Measurements from ENCODE around the gene TMPRSS13.
"Not testable (repeated sequence)": the region's sequence is repeated elsewhere in the genome, so short reads cannot be mapped to it uniquely, and the experiment has no call there.

TMPRSS13 gene

DNA sequence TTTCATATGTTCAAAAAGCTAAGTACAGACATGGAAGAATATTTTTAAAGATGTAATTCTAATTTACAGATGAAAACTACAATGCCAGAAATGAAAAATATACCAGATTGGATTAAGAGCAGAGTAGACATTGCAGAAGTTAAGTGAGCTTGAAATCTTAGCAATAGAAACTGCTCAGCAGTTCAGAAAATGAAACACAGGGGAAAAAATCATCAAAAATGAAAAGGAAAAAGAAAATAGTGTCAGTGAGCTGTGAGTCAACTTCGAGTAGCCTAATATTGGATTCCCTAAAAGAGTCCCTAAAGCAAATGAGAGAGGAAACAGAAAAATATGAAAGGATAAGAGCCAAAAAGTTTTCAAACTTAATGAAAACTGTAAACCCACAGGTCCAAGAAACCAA is 31.2 kb upstream of the TMPRSS13 start:
- H3K4me3 Mint-ChIP-seq, result peak overlapping the region; percentile 21
- H3K27me3 Mint-ChIP-seq, result no peaks in the 10 kb centered on the region
- H3K9me3 Mint-ChIP-seq (ENCODE audit: low read depth), result peaks cover 6% of the 10 kb centered on the region
- H3K4me1 Mint-ChIP-seq (ENCODE audit: low read depth), result peaks cover 47% of the 10 kb centered on the region
- peak overlapping the region; percentile 83 for H3K27ac Mint-ChIP-seq
- H3K36me3 Mint-ChIP-seq, result peaks cover 23% of the 10 kb centered on the region

DNA sequence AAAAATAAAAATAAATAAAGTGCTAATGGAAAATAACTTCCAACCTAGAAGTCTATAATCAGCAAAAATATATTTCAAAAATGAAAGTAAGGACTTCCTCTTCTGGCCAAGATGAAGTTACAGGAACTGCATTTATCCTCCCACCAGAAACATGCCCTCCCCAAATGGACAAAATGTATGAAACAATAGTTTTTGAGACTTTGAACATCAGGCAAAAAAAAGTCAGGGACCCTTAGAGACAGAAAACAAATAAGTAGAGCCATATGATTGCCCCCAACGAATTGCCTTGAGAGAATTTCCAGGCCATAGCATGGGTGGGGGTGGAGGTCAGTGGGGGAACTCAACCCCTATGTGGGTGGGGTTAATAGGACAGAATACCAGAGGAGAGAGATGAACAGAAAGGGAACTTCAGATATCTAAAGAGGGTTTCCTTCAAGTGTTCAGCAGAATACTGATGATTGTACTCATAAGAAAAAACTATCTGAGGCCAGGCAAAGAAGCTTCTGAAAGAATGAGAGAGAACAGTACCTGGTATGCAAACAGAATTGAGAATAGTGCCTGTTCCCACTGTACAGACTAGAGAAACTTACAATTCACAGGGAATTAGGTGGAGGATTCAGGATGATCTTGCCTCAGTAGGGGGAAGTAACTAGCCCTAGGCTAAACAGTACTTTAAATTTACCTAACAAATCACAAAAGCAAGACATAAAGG is 30.4 kb upstream of the TMPRSS13 start:
- Mint-ChIP-seq H3K27ac (peak overlapping the region; percentile 83), H3K27me3 (no peaks in the 10 kb centered on the region), H3K4me3 (peak overlapping the region; percentile 21), H3K4me1 (ENCODE audit: low read depth) (peaks cover 54% of the 10 kb centered on the region), H3K9me3 (ENCODE audit: low read depth) (peaks cover 6% of the 10 kb centered on the region), H3K36me3 (peaks cover 23% of the 10 kb centered on the region)

DNA sequence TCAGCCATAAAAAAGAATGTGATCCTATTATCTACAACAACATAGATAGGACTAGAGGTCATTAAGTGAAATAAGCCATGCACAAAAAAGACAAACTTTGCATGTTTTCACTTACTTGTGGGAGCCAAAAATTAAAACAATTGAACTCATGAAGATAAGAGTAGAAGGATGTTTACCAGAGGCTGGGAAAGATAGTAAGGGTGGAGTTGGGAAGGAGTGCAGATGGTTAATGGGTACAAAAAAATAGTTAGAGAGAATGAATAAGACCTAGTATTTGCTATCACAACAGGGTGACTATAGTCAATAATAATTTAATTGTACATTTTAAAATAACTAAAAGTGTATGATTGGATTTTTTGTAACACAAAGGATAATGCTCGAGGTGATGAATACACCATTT is 29.7 kb upstream of the TMPRSS13 start:
- Mint-ChIP-seq H3K4me3 (no peak overlapping the region), H3K27me3 (no peaks in the 10 kb centered on the region), H3K27ac (no peak overlapping the region), H3K9me3 (ENCODE audit: low read depth) (peaks cover 6% of the 10 kb centered on the region), H3K4me1 (ENCODE audit: low read depth) (peaks cover 60% of the 10 kb centered on the region), H3K36me3 (peaks cover 23% of the 10 kb centered on the region)

DNA sequence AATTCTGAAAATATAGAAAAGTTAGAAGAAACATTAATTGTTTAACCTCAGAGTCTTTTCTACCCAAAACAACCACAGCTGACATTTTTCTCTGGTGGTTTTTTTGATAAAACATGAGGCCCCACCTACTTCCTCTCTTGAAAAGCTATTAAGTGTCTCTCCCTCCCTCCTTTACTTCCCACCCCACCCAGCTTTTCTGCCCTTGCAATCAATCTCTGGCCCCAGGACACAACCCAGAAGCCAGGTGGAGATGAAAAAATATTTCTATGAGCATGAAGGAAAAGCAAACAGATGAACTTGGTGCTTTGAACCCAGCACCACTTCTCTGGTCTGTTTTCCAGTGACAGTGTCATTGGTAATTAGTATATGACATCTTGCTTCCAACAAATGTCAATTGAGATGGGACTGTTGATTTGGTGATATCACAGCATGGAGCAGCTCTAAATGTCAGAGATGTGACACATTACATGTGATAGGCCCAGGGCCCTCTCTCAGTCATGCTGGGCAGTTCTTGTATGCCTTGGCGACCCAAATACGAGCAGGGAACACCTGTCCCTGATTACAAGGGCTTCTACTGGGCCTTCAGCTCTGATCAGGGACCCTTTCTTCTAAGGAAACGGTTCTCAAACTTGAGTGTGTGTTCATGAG is 23.9 kb upstream of the TMPRSS13 start:
- H3K4me1 Mint-ChIP-seq (ENCODE audit: low read depth), result peaks cover 84% of the 10 kb centered on the region

DNA sequence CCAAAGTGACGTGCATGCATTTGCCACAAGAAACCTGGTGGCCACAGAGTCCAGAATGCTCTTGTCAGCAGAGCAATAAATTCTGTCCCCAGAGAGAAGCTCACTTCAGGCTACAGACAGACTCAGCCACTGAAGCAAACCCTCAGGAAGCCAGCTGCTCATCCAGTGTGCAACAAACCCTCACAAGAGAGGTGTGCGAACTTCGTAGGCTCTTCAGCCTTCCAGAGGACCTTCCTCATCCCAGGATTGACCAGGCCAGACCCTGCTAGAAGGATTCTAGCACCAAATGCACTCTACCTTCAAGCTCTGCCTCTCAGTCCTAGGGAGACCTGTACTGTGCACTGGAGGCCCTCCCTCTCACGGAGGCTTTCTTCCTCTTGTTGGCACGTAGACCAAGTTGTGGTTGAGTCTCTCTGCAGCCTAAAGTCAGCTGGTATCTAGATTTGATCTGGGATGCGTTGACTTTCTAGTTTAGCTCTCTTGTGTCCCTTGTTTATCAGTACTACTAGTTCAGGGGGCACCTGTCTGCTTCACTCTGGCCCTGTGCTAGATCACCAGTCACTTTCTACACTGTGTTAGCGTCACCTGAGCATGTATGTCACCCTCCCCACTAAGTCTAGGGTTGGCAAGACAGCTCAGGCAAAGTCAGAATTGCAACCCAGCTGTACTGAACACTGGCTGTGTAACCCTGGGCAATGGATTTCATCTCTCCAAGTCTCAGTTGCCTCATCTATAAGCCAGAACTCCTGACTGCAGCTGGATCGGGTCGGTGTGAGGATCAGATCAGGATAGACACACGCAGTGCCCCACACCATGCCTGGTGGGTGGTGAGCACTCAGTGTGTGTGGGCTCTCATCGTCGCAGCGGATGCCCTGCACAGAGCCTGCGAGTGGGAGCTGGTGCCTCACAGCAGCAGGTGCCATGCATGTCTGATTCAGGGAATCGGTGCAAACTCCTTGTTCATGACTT is 22.1 kb upstream of the TMPRSS13 start:
- peaks cover 87% of the 10 kb centered on the region for H3K4me1 Mint-ChIP-seq (ENCODE audit: low read depth)

More for the DNA sequence above, 23.9 kb upstream of the TMPRSS13 start:
- Mint-ChIP-seq H3K4me3 (peak overlapping the region; percentile 71), H3K9me3 (ENCODE audit: low read depth) (no peaks in the 10 kb centered on the region), H3K36me3 (peaks cover 10% of the 10 kb centered on the region), H3K27me3 (no peaks in the 10 kb centered on the region), H3K27ac (peak overlapping the region; percentile 94)

DNA sequence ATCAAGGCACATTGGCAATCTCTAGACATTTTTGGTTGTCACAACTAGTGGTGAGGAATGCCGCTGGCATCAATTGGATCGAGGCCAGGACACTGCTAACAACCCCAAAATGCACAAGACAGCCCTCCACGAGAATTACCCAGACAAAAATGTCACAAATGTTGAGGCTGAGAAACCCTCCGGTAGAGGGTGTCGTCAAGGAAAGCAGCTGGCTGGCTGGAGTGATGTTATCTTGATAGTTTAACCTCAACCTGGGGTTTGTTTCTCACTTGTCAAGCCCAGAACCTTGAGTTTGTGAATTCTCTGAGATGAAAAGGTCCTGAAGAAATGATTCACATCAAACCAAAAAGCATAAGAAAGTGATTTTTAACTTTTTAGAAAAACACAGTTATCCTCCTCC is 21.1 kb upstream of the TMPRSS13 start:
- H3K27ac Mint-ChIP-seq, result peak overlapping the region; percentile 85
- H3K36me3 Mint-ChIP-seq, result no peaks in the 10 kb centered on the region
- no peaks in the 10 kb centered on the region for H3K9me3 Mint-ChIP-seq (ENCODE audit: low read depth)
- no peaks in the 10 kb centered on the region for H3K27me3 Mint-ChIP-seq
- H3K4me3 Mint-ChIP-seq, result peak overlapping the region; percentile 71
- H3K4me1 Mint-ChIP-seq (ENCODE audit: low read depth), result peaks cover 93% of the 10 kb centered on the region

More for the DNA sequence above, 22.1 kb upstream of the TMPRSS13 start:
- no peaks in the 10 kb centered on the region for H3K9me3 Mint-ChIP-seq (ENCODE audit: low read depth)
- H3K4me3 Mint-ChIP-seq, result peak overlapping the region; percentile 71
- no peaks in the 10 kb centered on the region for H3K27me3 Mint-ChIP-seq
- H3K27ac Mint-ChIP-seq, result peak overlapping the region; percentile 94
- no peaks in the 10 kb centered on the region for H3K36me3 Mint-ChIP-seq

DNA sequence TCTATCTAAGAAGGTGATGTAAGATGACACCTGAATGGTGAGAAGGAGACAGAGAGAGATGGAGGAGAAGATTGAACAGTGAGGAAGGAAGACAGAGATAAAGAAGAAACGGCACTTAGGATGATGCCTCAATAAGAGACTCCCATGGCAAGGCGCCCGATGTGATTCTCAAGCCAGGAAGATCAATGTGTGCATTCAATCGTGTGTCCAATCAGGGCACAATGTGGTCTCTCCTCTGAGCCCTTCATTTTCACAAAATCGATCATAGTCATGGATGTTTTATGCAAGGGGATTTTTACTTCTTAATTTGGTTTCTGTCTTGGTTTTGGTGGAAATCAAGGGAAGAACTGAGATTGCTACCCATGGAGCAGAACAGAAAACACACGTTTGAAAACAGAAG is 19.9 kb upstream of the TMPRSS13 start:
- Mint-ChIP-seq H3K27me3 (no peaks in the 10 kb centered on the region), H3K36me3 (no peaks in the 10 kb centered on the region), H3K4me1 (ENCODE audit: low read depth) (peaks cover 92% of the 10 kb centered on the region), H3K27ac (peak overlapping the region; percentile 83), H3K4me3 (peak overlapping the region; percentile 24), H3K9me3 (ENCODE audit: low read depth) (no peaks in the 10 kb centered on the region)

DNA sequence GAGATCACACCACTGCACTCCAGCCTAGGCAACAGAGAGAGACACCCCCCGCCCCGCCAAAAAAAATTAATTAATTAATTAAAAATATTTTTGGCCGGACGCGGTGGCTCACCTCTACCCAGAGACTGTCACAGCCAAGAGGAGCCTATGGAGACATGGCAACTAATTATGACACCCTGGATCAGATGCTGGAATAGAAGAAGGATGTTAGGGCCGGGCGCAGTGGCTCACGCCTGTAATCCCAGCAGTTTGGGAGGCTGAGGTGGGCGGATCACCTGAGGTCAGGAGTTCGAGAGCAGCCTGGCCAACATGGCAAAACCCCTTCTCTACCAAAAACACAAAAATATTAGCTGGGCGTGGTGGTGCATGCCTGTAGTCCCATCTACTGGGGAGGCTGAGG is 19.3 kb upstream of the TMPRSS13 start:
- H3K27ac Mint-ChIP-seq; H3K4me3 Mint-ChIP-seq; H3K36me3 Mint-ChIP-seq; H3K9me3 Mint-ChIP-seq (ENCODE audit: low read depth); H3K27me3 Mint-ChIP-seq: not testable (repeated sequence)
- H3K4me1 Mint-ChIP-seq (ENCODE audit: low read depth), result peaks cover 87% of the 10 kb centered on the region

DNA sequence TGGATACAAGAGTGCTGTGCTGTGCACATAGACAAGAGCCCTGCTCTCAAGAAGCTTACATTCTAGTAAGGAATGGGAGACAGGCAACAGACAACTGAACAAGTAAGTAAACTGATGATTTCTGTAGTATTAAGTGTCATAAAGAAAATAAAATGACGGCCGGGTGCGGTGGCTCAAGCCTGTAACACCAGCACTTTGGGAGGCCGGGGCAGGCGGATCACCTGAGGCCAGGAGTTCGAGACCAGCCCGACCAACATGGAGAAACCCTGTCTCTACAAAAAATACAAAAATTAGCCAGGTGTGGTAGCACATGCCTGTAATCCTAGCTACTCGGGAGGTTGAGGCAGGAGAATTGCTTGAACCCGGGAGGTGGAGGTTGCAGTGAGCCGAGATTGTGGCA is 18.5 kb upstream of the TMPRSS13 start:
- H3K27ac Mint-ChIP-seq, result peak overlapping the region; percentile 87
- H3K9me3 Mint-ChIP-seq (ENCODE audit: low read depth); H3K36me3 Mint-ChIP-seq; H3K27me3 Mint-ChIP-seq; H3K4me3 Mint-ChIP-seq: not testable (repeated sequence)
- H3K4me1 Mint-ChIP-seq (ENCODE audit: low read depth), result peaks cover 80% of the 10 kb centered on the region

DNA sequence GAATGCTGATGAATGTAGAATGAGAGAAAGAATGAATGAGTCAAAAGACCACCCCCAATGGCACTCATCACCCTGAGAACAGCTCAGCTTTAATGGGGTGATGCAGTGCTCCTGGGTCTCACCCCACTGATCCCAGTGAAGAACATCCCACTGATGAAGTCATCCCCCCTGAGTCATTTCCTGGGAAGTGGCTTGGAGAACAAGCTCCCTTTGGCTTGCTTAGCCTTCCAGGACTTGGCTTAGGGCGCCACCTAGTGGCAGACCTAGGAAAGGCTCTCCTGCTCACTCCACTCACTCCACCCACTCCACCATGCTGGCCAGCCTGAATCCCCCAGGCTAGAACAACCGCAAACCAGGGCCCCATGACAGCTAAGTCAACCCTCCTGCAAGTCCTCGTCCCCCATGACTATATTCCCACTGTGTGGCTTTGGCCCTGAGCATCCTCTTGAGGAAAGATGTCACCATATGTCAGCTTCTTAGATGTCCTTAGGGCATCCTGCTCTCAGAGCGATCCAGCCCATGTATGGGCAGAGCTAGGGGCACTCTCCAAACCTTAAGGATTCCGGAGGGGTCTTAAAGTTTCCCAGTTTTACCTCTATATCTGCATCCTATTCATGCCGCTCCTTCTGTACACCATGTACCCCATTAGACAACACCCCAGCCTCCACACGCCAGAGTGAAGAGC is 17.8 kb upstream of the TMPRSS13 start:
- peak overlapping the region; percentile 87 for H3K27ac Mint-ChIP-seq
- no peak overlapping the region for H3K4me3 Mint-ChIP-seq
- peaks cover 73% of the 10 kb centered on the region for H3K4me1 Mint-ChIP-seq (ENCODE audit: low read depth)
- no peaks in the 10 kb centered on the region for H3K9me3 Mint-ChIP-seq (ENCODE audit: low read depth)
- H3K36me3 Mint-ChIP-seq, result no peaks in the 10 kb centered on the region
- H3K27me3 Mint-ChIP-seq, result no peaks in the 10 kb centered on the region

DNA sequence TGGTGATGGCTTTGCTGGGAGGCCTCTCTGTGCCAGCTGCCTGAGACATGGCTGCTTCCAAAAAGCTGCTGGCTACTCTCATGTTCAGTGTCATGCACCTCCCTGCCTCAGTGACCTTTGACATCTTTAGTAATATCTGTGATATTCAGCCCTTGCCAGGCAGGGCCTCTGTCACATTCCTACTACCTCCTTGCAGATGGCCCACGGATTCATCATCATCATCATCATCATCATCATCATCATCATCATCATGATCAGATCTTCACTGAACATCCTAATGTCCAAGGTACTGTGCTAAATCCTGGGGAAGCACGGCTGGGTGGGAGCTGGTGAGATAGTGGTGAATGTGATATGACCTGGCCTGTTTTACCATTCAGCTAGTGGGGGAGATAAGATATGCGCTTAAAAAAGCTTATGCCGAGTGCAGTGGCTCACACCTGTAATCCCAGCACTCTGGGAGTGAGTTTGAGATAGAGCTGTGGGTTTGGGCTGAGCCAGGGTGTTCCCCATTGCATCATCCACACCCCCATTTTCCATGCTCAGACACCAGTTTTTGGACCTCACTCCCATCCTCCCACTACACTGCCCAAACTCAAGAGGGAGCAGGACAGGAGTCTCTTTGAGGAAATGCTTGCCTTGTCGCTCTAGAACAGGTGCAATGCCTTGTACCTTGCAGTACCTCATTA is 17.1 kb upstream of the TMPRSS13 start:
- Mint-ChIP-seq H3K4me1 (ENCODE audit: low read depth) (peaks cover 66% of the 10 kb centered on the region), H3K36me3 (no peaks in the 10 kb centered on the region), H3K9me3 (ENCODE audit: low read depth) (no peaks in the 10 kb centered on the region), H3K27ac (peak overlapping the region; percentile 87), H3K4me3 (no peak overlapping the region), H3K27me3 (no peaks in the 10 kb centered on the region)

DNA sequence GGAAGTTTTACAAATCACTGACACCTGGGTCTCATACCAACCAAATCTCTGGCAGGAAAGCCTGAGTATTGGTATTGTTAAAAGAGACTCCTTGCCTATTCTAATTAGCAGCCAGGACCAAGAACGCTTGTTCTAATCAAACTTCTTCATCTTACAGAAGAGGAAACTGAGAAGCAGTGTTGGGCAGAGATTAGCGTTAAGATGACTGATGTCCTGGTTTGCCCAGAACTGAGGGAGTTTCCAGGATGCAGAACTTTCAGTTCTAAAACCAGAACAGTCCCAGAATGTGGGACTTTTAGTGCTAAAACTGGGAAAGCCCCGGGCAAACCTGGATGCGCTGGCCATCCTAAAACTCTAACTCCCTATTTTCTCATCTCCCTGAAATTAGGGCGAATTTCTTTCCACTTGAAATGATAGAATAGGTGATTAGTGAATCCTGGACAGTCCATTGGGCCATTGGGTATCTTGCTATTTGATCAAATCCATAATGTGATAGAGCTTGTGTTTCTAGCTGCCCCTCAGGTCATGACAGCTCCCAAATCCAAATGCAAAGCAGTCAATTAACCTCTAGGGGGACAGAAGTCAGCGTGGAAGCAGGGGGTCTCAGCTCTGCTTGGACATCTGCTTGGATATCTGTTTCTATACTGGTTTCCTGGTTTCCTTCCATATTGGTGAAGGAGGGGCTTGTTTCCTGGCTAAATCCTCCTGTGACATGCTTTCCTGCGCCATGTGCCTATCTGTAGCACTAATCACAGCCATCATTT is 16.0 kb upstream of the TMPRSS13 start:
- Mint-ChIP-seq H3K4me3 (no peak overlapping the region), H3K36me3 (no peaks in the 10 kb centered on the region), H3K27ac (peak overlapping the region; percentile 5), H3K27me3 (no peaks in the 10 kb centered on the region), H3K4me1 (ENCODE audit: low read depth) (peaks cover 55% of the 10 kb centered on the region), H3K9me3 (ENCODE audit: low read depth) (no peaks in the 10 kb centered on the region)

DNA sequence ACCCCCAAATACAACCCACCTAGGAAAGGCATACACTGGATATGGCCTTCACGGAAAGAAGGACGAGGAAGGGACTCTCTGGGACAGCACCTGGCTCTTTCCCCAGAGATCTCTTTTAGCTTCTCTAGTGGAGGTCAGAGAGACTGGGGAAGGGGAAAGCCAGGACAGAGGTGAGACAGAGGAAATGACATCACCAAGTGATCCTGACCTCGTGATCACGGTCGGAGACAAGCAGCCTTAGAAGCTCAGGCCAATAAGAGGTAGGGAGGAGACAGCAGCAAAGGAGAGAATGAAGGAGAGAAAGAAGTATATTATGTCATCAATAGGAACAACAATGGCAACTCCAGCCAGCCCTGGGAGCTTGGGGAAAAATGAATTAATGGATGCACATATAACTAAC is 15.4 kb upstream of the TMPRSS13 start:
- Mint-ChIP-seq H3K27me3 (no peaks in the 10 kb centered on the region), H3K4me1 (ENCODE audit: low read depth) (peaks cover 48% of the 10 kb centered on the region), H3K36me3 (no peaks in the 10 kb centered on the region), H3K9me3 (ENCODE audit: low read depth) (no peaks in the 10 kb centered on the region), H3K4me3 (no peak overlapping the region), H3K27ac (peak overlapping the region; percentile 69)
